HG03045 (cell line): Measurements from ENCODE around the gene PGP.

Experiments
- ATAC-seq: cut with Tn5 transposase; IDR thresholded peaks from one replicate; pipeline ENCODE4 v1.9.1; 2021; ENCODE audit warnings: mild to moderate bottlenecking, moderate library complexity; ENCODE audit not compliant: unreplicated experiment

The PGP gene

DNA sequence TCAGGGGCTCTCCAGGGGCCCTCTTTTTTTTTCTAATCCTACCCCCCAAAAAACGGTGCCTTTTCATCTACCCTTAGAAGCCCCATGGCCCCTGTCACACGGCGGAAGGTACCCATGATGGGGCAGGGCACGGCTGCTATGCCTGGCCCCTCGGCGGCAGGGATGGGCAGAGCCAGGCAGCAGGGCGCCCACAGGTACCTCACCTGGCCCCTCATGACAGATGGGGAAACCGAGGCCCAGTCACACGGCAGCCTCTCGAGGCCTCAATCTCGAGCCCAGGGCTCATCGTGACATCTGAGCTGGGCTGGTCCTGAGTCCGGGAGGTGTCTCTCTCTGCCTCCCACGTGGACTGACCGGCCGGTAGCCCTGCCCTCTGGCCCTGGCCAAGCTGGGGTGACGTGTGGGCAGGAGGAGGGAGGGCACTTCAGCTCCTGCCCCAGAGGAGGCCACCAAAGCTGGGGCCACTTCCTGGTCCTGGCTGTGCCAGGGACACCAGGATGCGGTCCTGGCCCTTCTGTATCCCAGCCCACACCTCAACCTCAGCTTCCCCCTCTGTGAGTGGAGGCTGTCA, 47.5 kb downstream of the PGP start:
- no peak for ATAC-seq

DNA sequence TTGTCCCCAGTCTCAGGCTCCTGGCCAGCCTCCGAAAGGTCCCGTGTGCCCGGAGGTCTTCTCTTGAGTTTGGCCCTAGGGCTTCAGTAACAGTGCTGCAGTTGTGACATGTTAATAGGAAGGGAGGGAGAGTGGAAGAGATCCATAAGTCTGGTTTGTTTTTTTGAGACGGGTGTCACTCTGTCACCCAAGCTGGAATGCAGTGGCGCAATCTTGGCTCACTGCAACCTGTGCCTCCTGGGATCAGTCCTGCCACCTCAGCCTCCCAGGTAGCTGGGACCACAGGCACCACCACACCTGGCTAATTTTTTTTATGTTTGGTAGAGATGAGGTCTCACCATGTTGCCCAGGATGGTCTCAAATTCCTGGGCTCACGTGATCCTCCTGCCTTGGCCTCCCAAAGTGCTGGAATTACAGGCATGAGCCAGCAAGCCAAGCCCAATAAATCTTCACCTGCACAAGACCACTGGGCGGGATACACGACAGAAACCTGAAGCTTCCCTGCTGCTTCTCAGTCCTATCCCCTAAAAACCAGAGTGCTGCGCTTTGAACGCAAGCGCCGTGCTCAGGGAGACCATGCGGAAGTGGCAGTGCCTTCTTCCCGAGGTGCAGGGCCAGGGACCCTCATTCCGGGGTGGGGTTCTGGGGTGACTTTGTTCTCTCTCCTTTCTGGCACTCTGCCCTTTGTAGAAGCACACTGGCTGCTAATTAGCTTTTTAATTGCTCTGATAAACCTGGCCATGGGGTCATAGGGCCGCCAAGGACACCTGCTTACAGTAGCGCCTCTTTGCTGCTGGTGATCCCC, 48.2 kb downstream of the PGP start:
- no peak for ATAC-seq

DNA sequence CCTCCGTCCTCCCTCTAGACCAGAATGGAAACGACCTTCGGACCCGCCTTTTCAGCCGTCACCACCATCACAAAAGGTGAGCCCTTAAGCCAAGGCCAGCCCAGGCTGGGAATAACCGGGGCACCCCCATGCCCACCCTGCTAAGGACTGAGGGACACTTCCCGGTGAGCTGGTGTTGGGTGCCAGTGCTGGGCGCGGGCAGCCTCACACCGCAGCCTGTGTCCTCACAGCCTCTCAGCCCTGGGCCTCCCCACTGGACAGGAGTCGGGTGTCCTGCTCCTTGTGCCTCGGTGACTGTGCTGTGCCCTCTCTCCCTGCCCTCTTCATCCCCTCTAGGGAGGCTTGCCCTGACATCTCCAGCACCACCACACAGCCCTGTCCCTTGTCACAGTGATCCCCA, 48.8 kb downstream of the PGP start:
- no peak for ATAC-seq

DNA sequence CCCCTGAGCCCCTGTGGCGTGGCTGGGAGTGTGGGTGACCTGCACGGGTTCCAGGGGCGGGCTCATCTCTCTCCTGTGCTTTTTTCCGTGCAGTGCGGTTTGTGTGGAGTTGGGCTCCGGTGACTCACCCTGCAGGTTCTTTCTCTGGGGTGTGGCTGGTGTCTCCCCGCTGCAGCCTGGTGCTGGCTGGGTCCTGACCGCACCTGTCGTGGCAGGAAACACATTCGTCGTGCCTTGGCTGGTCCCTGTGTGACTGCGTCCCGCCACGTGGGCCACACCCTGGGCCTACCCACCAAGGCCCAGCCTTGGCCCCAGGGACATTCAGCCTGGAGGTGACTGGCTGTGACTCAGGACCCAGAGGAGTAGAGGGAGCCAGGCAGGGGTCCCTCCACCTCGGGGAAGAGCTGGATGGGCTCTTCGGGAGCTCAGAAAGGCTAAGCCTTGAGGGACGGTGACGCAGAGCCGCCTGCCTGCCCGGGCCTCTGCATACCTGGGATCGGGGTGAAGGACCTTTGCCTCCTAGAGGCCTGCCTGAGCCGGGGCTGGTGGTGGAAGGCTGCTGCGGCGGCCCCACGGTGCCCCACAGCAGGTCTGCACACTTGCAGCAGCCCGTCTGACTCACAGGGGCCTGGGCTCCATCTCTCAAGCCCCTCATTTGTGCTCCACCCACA, 51.3 kb downstream of the PGP start:
- ATAC-seq = no peak

DNA sequence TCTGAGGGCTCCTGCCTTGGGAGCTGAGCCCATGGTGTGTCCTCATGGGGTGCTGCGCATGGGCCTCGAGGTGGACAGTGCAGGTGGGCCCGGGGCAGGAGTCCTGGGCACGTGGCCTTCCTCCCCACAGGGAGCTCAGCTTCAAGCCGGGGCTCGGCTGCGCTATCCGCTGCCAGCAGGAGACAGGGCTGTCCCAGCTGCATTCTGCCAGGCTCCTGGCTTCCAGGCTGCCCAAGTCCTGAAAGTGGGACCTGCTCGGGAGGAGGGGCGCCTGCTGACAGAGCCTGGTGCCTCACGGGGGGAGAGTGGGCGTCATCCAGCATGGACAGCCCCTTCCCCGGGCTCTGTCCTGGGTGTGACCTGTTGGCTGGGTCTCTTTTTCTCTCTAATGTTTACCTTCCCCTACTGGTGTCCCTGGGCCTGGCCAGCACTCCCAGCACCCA, 51.9 kb downstream of the PGP start:
- no peak for ATAC-seq

DNA sequence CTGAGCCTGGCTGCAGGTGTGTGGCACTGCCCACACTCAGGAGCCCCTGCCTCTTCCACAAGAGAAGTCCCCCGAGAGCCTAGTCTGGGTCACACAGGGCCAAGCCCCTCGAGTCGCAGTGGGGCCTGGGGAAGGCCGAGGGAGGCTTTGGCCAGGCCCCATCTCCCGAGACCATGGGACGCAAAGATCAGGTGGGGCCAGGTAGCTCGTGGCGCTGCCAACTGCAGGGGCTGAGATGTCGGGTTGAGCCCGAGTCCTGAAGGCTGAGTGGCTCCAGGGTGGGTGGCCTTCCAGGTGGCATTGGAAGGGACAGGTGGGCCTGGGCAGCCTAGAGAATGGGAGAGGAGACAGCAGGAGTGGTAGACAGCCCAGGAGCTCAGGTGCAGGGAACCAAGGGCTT, 52.7 kb downstream of the PGP start:
- no peak for ATAC-seq
